ENCODE data around the gene TNP2. TPM values are rescaled to one million over a fixed set of nuclear protein-coding genes. Genes with fewer than 3 reads are reported as not detected.

TNP2 gene
- total and polyA plus RNA-seq, 2 donors (not counting 3 experiments of a cell fraction or from before 2014, with no cell fraction given), result not detected

DNA sequence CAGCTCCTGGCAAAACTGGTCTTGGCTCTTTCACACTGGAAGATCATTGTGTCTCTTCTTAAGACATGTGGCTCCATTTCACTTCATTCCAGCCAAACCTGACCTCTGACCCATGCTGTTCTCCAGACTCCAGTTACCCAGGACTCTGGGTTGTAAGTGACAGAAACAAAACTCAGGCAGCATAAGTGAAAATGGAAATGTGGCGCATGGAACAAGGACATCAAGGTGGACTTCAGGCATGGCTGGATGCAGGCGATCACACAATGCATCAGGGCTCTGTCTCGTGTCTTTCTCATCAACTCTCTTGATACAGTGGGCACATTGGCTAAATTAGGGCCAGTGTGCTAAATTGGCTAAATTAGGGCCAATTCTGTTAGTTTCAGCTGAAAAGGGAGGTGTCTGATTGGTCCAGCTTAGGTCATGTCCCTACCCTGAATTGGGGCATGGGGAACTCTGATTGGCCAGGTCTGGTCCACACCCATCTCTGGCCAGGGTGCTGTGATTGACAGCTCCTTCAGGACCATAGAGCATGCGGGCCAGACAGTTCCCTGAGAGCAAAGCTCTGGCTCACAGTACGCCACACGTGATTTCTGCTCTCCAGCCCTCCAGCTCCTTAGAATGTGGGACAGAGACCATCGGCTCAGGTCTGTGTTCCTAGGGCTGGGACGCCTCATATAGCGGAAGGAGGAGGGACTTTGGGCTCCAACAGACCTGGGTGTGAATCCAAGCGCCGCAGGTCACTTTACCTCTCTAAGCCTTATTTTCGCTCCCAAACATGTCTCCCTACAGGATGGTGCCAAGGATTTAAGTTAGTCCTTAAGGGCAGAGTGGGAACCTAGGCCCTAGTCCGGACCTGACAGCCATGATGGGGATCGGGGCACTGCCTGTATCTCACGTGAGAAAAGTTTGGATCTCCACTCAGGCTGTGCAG, 30.6 kb downstream of the TNP2 start:
- no peaks in the 10 kb centered on the region for H3K4me1 ChIP-seq (ENCODE audit: control insufficient read depth, extremely low read depth, insufficient read depth, low read length)
- intact Hi-C loops (cut with micrococcal nuclease) (no loop called here), dilution Hi-C loops (cut with MboI; ENCODE audit: extremely low pct_ligation_motif_present, low sequenced_read_pairs) (no loop called here)
- FAIRE-seq (no peak), DNase-seq (ENCODE audit: low read depth, low spot score) (no peak)
- CTCF ChIA-PET, result interaction anchor here (0.6 kb wide), 1 partner anchor 212 kb away, joined by 3 read pairs; no protein-coding TSS in a partner anchor
- no TSS peak for BruUV-seq (replicated peaks)
- no peak overlapping the region for H3K4me3 ChIP-seq (replicated peaks in 1 of 3; ENCODE audit: insufficient read depth in 1 of 3, low read depth in 1 of 3, low read length in 3 of 3)
- no peak overlapping the region for H3K9ac ChIP-seq (replicated peaks; ENCODE audit: extremely low read depth, insufficient read depth, low read length)
- no peak overlapping the region for H3K4me2 ChIP-seq (ENCODE audit: insufficient read depth, low read length)
- no peaks in the 10 kb centered on the region for H3K9me1 ChIP-seq (replicated peaks; ENCODE audit: control insufficient read depth, extremely low read depth, insufficient read depth, low read length)
- H3K27me3 ChIP-seq (ENCODE audit: control insufficient read depth in 2 of 2, insufficient read depth in 2 of 2, low read length in 2 of 2), result peaks cover 4 to 6% of the 10 kb centered on the region in 2 experiments
- no peak for TF ChIP-seq POLR2AphosphoS5 (IDR thresholded peaks at IDR 0.05; ENCODE audit: insufficient read depth, low read depth, low read length)
- no peak for TF ChIP-seq MYC (IDR thresholded peaks at IDR 0.05; ENCODE audit: low read depth, low read length)
- TF ChIP-seq CTCF (IDR thresholded peaks at IDR 0.05; ENCODE audit: extremely low read depth in 1 of 2, insufficient read depth in 1 of 2, low read depth in 1 of 2, low read length in 2 of 2), result no peak
- H2AFZ ChIP-seq (ENCODE audit: low read depth, low read length), result no peak overlapping the region
- no peaks in the 10 kb centered on the region for H3K9me3 ChIP-seq (replicated peaks; ENCODE audit: control insufficient read depth, insufficient read depth, low read length)
- H3K36me3 ChIP-seq (ENCODE audit: control insufficient read depth in 2 of 2, extremely low read depth in 1 of 2, insufficient read depth in 2 of 2, low read length in 2 of 2), result no peaks in the 10 kb centered on the region
- no peak overlapping the region for H3K27ac ChIP-seq (ENCODE audit: insufficient read depth, low read depth, low read length)
- POLR2A ChIA-PET, result no interaction called here
- no peaks in the 10 kb centered on the region for H4K20me1 ChIP-seq (replicated peaks; ENCODE audit: control insufficient read depth, extremely low read depth, insufficient read depth, low read length)
- no peaks in the 10 kb centered on the region for H3K79me2 ChIP-seq (ENCODE audit: control insufficient read depth, insufficient read depth, low read length)
